H1 (cell line): ENCODE data around the gene MCF2L2. TPM values are rescaled to one million over a fixed set of nuclear protein-coding genes. Genes with fewer than 3 reads are reported as not detected.

Experiments
- CBX5 ChIP-seq: fragments of 300-800, 300-1000 bp; sonication (generic); IDR thresholded peaks from 2 replicates; pipeline ENCODE4 v1.7.1; 2016; ENCODE audit warnings: antibody characterized with exemption, low read length, low read depth
- EGR1 ChIP-seq: IDR thresholded peaks from 2 replicates; pipeline ENCODE4 v1.6.1; 2011; ENCODE audit warnings: low read depth, low read length, borderline replicate concordance
- polyA plus RNA-seq, 7 experiments: library from polyadenylated mRNA; depleted of rRNA in 3 of 7; stranded (reverse) in 5 of 7; unstranded in 2 of 7; fragments of >200 nt in 5 of 7; fragments of 200-250 nt in 2 of 7; gene quantifications; 1 replicate in 5 of 7; 2 replicates in 1 of 7; 4 replicates in 1 of 7; pipeline versions ENCODE4 v1.2.1 to v1.2.3, GENCODE V29; 2011 to 2013; ENCODE audit warnings: missing spikeins in 2 of 7, mixed read lengths in 2 of 7
- total RNA-seq: library from RNA; stranded (reverse); fragmentation: NEBNext Ultra II Directional; extraction: Animal tissue kit (Norgen Biotek cat#: 25700); gene quantifications from 2 replicates; pipeline ENCODE4 v1.2.1, GENCODE V29; 2021
- TF ChIP-seq, protein P1 (sequence below): fragments of 300-600 bp; sonication (generic); IDR thresholded peaks from 2 replicates; pipeline ENCODE4 v1.7.1; 2012; ENCODE audit warnings: low read length, moderate library complexity, mild to moderate bottlenecking, inconsistent platforms; ENCODE audit not compliant: insufficient replicate concordance

MCF2L2 gene
- total and polyA plus RNA-seq, 2 of the 8 experiments (the other 6 are each of a cell fraction or from before 2014, with no cell fraction given), result 4.1 to 13.7 TPM

DNA sequence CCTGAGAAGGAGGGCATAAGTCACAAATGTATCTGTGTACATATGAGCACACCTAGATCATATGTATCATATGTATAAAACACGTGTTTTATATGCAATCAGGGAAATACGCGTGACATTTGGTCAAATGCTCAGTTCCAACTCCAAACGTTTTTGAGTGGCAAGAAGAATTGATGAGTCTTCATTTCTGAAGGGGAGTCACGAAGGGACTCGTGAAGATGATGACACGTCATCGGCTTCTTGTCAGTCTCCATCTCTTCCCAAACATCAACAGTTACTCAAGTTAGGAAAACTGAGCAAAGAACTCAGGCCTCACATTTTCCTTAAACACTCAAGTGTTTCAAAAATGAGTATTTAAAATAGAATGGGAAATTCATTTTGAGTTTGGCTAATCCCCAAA, 95.9 kb downstream of the MCF2L2 start (continued):
- TF ChIP-seq, protein P1, sequence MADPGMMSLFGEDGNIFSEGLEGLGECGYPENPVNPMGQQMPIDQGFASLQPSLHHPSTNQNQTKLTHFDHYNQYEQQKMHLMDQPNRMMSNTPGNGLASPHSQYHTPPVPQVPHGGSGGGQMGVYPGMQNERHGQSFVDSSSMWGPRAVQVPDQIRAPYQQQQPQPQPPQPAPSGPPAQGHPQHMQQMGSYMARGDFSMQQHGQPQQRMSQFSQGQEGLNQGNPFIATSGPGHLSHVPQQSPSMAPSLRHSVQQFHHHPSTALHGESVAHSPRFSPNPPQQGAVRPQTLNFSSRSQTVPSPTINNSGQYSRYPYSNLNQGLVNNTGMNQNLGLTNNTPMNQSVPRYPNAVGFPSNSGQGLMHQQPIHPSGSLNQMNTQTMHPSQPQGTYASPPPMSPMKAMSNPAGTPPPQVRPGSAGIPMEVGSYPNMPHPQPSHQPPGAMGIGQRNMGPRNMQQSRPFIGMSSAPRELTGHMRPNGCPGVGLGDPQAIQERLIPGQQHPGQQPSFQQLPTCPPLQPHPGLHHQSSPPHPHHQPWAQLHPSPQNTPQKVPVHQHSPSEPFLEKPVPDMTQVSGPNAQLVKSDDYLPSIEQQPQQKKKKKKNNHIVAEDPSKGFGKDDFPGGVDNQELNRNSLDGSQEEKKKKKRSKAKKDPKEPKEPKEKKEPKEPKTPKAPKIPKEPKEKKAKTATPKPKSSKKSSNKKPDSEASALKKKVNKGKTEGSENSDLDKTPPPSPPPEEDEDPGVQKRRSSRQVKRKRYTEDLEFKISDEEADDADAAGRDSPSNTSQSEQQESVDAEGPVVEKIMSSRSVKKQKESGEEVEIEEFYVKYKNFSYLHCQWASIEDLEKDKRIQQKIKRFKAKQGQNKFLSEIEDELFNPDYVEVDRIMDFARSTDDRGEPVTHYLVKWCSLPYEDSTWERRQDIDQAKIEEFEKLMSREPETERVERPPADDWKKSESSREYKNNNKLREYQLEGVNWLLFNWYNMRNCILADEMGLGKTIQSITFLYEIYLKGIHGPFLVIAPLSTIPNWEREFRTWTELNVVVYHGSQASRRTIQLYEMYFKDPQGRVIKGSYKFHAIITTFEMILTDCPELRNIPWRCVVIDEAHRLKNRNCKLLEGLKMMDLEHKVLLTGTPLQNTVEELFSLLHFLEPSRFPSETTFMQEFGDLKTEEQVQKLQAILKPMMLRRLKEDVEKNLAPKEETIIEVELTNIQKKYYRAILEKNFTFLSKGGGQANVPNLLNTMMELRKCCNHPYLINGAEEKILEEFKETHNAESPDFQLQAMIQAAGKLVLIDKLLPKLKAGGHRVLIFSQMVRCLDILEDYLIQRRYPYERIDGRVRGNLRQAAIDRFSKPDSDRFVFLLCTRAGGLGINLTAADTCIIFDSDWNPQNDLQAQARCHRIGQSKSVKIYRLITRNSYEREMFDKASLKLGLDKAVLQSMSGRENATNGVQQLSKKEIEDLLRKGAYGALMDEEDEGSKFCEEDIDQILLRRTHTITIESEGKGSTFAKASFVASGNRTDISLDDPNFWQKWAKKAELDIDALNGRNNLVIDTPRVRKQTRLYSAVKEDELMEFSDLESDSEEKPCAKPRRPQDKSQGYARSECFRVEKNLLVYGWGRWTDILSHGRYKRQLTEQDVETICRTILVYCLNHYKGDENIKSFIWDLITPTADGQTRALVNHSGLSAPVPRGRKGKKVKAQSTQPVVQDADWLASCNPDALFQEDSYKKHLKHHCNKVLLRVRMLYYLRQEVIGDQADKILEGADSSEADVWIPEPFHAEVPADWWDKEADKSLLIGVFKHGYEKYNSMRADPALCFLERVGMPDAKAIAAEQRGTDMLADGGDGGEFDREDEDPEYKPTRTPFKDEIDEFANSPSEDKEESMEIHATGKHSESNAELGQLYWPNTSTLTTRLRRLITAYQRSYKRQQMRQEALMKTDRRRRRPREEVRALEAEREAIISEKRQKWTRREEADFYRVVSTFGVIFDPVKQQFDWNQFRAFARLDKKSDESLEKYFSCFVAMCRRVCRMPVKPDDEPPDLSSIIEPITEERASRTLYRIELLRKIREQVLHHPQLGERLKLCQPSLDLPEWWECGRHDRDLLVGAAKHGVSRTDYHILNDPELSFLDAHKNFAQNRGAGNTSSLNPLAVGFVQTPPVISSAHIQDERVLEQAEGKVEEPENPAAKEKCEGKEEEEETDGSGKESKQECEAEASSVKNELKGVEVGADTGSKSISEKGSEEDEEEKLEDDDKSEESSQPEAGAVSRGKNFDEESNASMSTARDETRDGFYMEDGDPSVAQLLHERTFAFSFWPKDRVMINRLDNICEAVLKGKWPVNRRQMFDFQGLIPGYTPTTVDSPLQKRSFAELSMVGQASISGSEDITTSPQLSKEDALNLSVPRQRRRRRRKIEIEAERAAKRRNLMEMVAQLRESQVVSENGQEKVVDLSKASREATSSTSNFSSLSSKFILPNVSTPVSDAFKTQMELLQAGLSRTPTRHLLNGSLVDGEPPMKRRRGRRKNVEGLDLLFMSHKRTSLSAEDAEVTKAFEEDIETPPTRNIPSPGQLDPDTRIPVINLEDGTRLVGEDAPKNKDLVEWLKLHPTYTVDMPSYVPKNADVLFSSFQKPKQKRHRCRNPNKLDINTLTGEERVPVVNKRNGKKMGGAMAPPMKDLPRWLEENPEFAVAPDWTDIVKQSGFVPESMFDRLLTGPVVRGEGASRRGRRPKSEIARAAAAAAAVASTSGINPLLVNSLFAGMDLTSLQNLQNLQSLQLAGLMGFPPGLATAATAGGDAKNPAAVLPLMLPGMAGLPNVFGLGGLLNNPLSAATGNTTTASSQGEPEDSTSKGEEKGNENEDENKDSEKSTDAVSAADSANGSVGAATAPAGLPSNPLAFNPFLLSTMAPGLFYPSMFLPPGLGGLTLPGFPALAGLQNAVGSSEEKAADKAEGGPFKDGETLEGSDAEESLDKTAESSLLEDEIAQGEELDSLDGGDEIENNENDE, result no peak
- TF ChIP-seq EGR1 (no peak), CBX5 (no peak)
- TF ChIP-seq, all 59 proteins: peak for 0
